ENCODE data around the gene ATP2A1. TPM values are rescaled to one million over a fixed set of nuclear protein-coding genes. Genes with fewer than 3 reads are reported as not detected.

Gene ATP2A1
- total and polyA plus RNA-seq, 2 of the 13 experiments (the other 11 are each of a cell fraction or from before 2014, with no cell fraction given), result 3.2 to 12.5 TPM

GRCh38 chr16:28925386-28926228, 47.3 kb downstream of the ATP2A1 start (continued):
- TF ChIP-seq ZNF138 (CRISPR knock-in tag; IDR thresholded peaks at IDR 0.05; ENCODE audit: low read depth) (no peak), ZNF44 (CRISPR knock-in tag; IDR thresholded peaks at IDR 0.05) (no peak), ZBED4 (CRISPR knock-in tag; IDR thresholded peaks at IDR 0.05; ENCODE audit: borderline replicate concordance) (peak; percentile 14; the same call in 1 of the 2 replicates), IRX3 (CRISPR knock-in tag; IDR thresholded peaks at IDR 0.05; ENCODE audit: borderline replicate concordance, low read depth) (no peak), FOXJ3 (CRISPR knock-in tag; IDR thresholded peaks at IDR 0.05; ENCODE audit: borderline replicate concordance) (no peak), ZNF816 (CRISPR knock-in tag; IDR thresholded peaks at IDR 0.05; ENCODE audit: borderline replicate concordance) (peak; percentile 62; the same call in 1 of the 2 replicates), PBX3 (CRISPR knock-in tag; IDR thresholded peaks at IDR 0.05; ENCODE audit: borderline replicate concordance) (no peak), ELF1 (CRISPR knock-in tag; IDR thresholded peaks at IDR 0.05) (no peak), HOMEZ (CRISPR knock-in tag; IDR thresholded peaks at IDR 0.05; ENCODE audit: low read depth) (0 out of 2 replicates have a peak, but pooled peaks have one; percentile 14), KDM4B (CRISPR knock-in tag; IDR thresholded peaks at IDR 0.05) (no peak), SMC3 (IDR thresholded peaks at IDR 0.05; ENCODE audit: low read length) (no peak), POGK (CRISPR knock-in tag; conservative IDR thresholded peaks at IDR 0.05) (no peak; the same call in 1 of the 2 replicates), PRDM15 (CRISPR knock-in tag; IDR thresholded peaks at IDR 0.05) (0 out of 2 replicates have a peak, but pooled peaks have one; percentile 10), FOXK1 (CRISPR knock-in tag; IDR thresholded peaks at IDR 0.05; ENCODE audit: borderline replicate concordance, low read depth) (no peak), PPARG (CRISPR knock-in tag; conservative IDR thresholded peaks at IDR 0.05) (no peak), ZNF792 (CRISPR knock-in tag; IDR thresholded peaks at IDR 0.05) (0 out of 2 replicates have a peak, but pooled peaks have one; percentile 43)

Measured in HepG2 (cell line).